Naive B cell (primary cell): ENCODE measurements around the gene LMOD1. TPM values are rescaled to one million over a fixed set of nuclear protein-coding genes. Genes with fewer than 3 reads are reported as not detected.

Experiments
- ATAC-seq, 2 donors: fragments of 150-1000 bp; cut with Tn5 transposase; 2 replicates each; pipeline ENCODE4 v1.10.0; 2021; ENCODE audit warnings: low read depth in 2 of 2, mild to moderate bottlenecking in 2 of 2, moderate library complexity in 2 of 2
- DNase-seq: peaks from one replicate; pipeline ENCODE4 v3.0.0; 2022
- H3K27ac Mint-ChIP-seq, 6 donors: one replicate each; pipeline ENCODE4 v1.8.0; 2020 to 2022; ENCODE audit warnings: mild to moderate bottlenecking in 6 of 6, mixed read lengths in 6 of 6, moderate library complexity in 5 of 6, inconsistent platforms in 2 of 6
- H3K27me3 Mint-ChIP-seq, 3 donors: one replicate each; pipeline ENCODE4 v1.8.0; 2021 to 2022; ENCODE audit warnings: mixed read lengths in 3 of 3, mild to moderate bottlenecking in 1 of 3
- H3K36me3 Mint-ChIP-seq, 2 donors: one replicate each; pipeline ENCODE4 v1.8.0; 2020 to 2022; ENCODE audit warnings: mixed read lengths in 2 of 2, inconsistent platforms in 1 of 2, mild to moderate bottlenecking in 1 of 2
- H3K4me1 Mint-ChIP-seq, 3 donors: one replicate each; pipeline ENCODE4 v1.8.0; 2020 to 2022; ENCODE audit warnings: mixed read lengths in 3 of 3, inconsistent platforms in 1 of 3, mild to moderate bottlenecking in 1 of 3, moderate library complexity in 1 of 3
- H3K4me3 Mint-ChIP-seq, 8 donors: one replicate each; pipeline ENCODE4 v1.8.0; 2020 to 2022; ENCODE audit warnings: mild to moderate bottlenecking in 8 of 8, mixed read lengths in 8 of 8, moderate library complexity in 8 of 8, inconsistent platforms in 2 of 8
- H3K9me3 Mint-ChIP-seq, 7 donors: one replicate each; pipeline ENCODE4 v1.8.0; 2020 to 2022; ENCODE audit warnings: mixed read lengths in 7 of 7, mild to moderate bottlenecking in 5 of 7, inconsistent platforms in 2 of 7, moderate library complexity in 1 of 7
- polyA plus RNA-seq, 6 donors: library from polyadenylated mRNA; unstranded; fragments of 300-500 nt; fragmentation: Illumina TruSeq; gene quantifications; one replicate each; pipeline ENCODE4 v1.2.3, GENCODE V29; 2021; ENCODE audit warnings: low read depth in 6 of 6

LMOD1 gene
- not detected for polyA plus RNA-seq

DNA sequence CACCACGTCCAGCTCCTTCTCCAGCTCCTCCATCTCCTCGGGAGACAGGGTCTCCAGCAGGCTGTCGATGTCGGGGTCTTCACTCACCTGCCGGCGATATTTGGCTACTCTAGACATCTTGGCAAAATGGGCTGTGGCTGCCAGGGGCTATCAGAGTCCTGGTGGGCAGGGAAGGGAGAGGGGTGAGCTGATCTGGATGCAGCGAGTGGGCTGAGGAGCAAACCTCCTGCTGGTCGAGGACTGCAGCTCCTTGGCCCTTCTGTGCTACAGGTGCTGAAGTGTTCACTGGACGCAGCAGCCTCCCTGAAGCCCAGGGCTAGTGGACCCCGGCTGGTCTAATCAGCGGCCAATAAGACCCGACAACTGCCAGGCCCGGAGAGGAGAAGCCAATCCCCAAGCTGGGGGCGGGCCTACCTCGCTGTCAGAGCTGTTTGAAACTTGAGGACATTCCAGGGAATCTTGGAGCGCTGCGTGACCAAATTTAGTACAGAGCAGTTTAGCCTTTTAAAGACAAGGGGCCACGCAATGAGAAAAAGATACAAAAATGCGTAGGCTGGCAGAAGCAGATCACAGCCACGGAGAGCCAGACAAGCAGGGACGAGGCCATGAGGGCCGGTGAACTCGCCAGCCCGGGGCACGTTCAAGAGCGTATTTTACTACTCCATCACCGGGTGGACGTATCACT lies at the start of gene LMOD1:
Gene LMOD1 (minus strand): TSS at position 325 of the 685 bp plus-strand sequence. CDS start 208 bp downstream, at position 117.
- peak within 1 kb of the TSS; percentile 25 to 89 (median 79) for H3K4me3 Mint-ChIP-seq
- ATAC-seq (peak; percentile 35 to 47), DNase-seq (peak; percentile 7)
- H3K4me1 Mint-ChIP-seq = peaks cover 9 to 21% (median 17%) of the 10 kb centered on the region in 3 donors
- peaks cover 0 to 3% (median 0%) of the 10 kb centered on the region in 7 donors for H3K9me3 Mint-ChIP-seq
- H3K36me3 Mint-ChIP-seq = no peaks in the 10 kb centered on the region
- peak within 1 kb of the TSS in 2 of 6 donors; percentile 21 to 39 for H3K27ac Mint-ChIP-seq
- peaks cover 49 to 71% (median 66%) of the 10 kb centered on the region in 3 donors for H3K27me3 Mint-ChIP-seq

DNA sequence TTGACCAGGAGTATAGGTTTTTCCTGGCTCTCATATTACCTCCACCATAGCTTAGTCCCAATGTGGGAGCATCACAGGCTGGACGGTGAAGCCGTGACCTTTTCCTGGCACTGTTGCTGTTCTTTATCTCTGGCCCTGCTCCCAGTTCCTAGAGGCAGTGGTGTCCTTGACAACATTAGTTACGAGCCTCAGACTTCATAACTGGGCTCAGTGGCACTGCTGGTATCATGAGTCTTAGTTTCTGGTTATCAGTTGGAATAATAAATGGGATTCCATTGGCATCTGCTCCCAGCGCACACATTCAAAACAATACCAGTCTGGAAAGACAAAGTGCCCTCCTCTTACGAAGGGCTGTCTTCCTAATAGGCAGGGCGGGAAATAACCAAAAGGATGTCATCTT lies 44.1 kb upstream of the LMOD1 start:
- peak overlapping the region in 1 of 6 donors; percentile 5 for H3K27ac Mint-ChIP-seq
- no peak for DNase-seq
- H3K36me3 Mint-ChIP-seq = peaks cover 29 to 33% of the 10 kb centered on the region in 2 donors
- no peaks in the 10 kb centered on the region for H3K27me3 Mint-ChIP-seq
- ATAC-seq = no peak
- peaks cover 0 to 7% (median under 1%) of the 10 kb centered on the region in 3 donors for H3K4me1 Mint-ChIP-seq
- no peaks in the 10 kb centered on the region for H3K9me3 Mint-ChIP-seq
- H3K4me3 Mint-ChIP-seq = no peak overlapping the region

DNA sequence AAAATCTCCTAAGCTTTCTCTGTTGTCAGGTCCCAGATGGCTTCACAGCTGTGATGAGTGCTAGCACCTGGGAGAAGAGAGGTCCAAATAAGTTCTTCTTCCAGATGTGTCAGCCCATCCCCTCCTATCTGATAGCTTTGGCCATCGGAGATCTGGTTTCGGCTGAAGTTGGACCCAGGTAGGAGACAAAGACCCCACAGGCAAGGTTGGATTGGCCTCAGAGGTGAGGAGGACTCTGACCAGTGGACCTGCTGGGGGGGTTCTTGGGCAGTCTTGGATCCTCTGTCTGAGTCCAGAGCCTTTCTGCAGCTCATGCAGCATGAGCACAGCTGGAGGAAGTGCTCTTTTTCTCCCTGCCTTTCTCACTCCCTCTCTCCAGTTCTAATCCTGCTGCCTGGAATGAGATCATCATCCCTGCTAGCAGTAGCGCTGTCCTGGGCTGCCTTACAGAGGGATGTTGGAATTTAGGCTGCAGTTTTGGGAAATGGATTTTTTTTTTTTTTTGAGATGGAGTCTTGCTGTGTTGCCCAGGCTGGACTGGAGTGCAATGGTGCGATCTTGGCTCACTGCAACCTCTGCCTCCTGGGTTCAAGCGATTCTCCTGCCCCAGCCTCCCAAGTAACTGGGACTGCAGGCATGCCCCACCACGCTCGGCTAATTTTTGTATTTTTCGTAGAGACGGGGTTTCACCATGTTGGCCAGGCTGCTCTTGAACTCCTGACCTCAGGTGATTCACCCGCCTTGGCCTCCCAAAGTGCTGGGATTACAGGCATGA lies 43.2 kb upstream of the LMOD1 start:
- no peak for DNase-seq
- ATAC-seq = no peak
- Mint-ChIP-seq H3K4me1 (peaks cover 3 to 9% (median 5%) of the 10 kb centered on the region in 3 donors), H3K27me3 (no peaks in the 10 kb centered on the region), H3K27ac (no peak overlapping the region), H3K4me3 (no peak overlapping the region), H3K36me3 (peaks cover 29 to 33% of the 10 kb centered on the region in 2 donors), H3K9me3 (no peaks in the 10 kb centered on the region)

DNA sequence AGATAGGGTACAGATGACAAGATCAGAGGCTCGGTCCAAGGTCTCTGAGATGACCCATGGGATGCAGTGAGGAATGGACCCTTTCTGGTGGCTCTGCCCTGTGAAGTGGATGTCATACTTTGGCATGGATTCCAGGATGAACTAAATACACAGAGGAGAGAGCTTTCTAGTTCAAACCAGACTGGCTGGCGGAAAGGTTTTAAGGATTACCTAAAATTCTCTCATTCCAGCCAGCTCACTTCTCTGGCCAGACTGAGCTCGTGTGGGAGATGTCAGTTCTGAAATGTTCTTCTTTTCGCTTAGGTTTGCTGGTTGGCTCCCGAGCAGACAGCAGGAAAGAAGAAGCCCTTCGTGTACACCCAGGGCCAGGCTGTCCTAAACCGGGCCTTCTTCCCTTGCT lies 42.3 kb upstream of the LMOD1 start:
- H3K4me1 Mint-ChIP-seq = peaks cover 13 to 16% (median 14%) of the 10 kb centered on the region in 3 donors
- ATAC-seq = no peak
- H3K36me3 Mint-ChIP-seq = peaks cover 24 to 25% of the 10 kb centered on the region in 2 donors
- no peak overlapping the region for H3K4me3 Mint-ChIP-seq
- H3K27me3 Mint-ChIP-seq = no peaks in the 10 kb centered on the region
- H3K9me3 Mint-ChIP-seq = no peaks in the 10 kb centered on the region
- no peak for DNase-seq
- no peak overlapping the region for H3K27ac Mint-ChIP-seq

DNA sequence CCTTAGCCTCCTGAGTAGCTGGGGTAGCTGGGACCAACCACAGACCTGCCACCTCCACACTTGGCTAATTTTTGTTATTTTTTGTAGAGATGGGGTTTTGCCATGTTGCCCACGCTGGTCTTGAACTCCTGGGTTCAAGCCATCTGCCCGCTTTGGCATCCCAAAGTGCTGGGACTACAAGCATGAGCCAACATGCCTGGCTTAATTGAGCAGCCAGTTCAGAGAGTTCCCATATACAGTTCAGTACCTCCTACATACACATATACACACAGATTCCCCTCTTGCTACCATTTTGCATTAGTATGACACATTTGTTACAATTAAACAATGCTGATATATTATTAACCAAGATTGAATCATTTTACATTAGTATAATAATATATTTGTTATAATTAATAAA lies 39.0 kb upstream of the LMOD1 start:
- ATAC-seq = no peak
- H3K9me3 Mint-ChIP-seq = no peaks in the 10 kb centered on the region
- H3K36me3 Mint-ChIP-seq = peaks cover 9 to 14% of the 10 kb centered on the region in 2 donors
- no peak overlapping the region for H3K27ac Mint-ChIP-seq
- no peak overlapping the region for H3K4me3 Mint-ChIP-seq
- DNase-seq = no peak
- H3K4me1 Mint-ChIP-seq = peaks cover 25 to 27% (median 27%) of the 10 kb centered on the region in 3 donors
- no peaks in the 10 kb centered on the region for H3K27me3 Mint-ChIP-seq

DNA sequence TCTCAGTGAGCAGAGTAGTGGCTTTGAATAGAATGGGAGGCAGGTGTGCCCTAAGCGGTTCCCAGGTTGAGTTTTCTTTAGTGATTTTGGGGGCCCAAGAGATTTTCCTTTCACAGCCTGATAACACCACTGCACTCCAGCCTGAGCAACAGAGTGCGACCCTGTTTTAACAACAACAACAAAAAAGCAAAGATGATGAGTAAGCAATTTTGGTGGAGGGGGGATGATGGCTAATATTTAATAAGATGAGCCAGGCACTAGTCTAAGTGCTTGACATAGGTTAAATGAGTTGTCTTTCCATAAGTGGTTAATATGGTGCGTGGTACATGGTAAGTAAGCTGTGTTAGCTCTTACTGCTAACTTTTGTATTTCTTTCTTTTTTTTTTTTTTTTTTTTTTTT lies 38.1 kb upstream of the LMOD1 start:
- H3K4me1 Mint-ChIP-seq = peaks cover 25 to 27% (median 27%) of the 10 kb centered on the region in 3 donors
- H3K27me3 Mint-ChIP-seq = no peaks in the 10 kb centered on the region
- peak overlapping the region in 3 of 6 donors; percentile 40 to 70 (median 49) for H3K27ac Mint-ChIP-seq
- peaks cover 5 to 7% of the 10 kb centered on the region in 2 donors for H3K36me3 Mint-ChIP-seq
- no peaks in the 10 kb centered on the region for H3K9me3 Mint-ChIP-seq
- ATAC-seq (no peak), DNase-seq (no peak)
- H3K4me3 Mint-ChIP-seq = peak overlapping the region in 5 of 8 donors; percentile 2 to 97 (median 96)

DNA sequence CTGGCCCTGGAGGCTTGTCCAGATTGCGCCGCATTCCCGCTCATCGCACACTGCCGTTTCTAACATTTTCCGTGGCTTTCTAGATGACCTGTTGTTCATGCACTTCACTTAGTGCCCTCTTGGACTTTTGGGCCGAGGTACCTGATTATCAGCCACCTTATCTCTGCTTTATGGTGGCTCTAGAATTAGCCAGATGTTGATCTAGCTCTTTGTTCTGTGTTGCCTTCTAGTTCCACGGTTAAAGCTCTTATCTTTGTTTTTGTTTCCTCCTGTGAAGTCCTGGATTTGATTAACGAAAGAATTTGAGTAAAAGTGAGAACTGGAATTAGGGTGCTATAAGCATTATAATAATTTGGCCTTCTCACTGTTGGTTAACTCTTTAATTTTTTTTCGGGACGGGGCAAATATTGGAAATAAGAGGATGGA lies 37.0 kb upstream of the LMOD1 start:
- Mint-ChIP-seq H3K4me3 (peak overlapping the region; percentile 91 to 97 (median 96)), H3K9me3 (no peaks in the 10 kb centered on the region), H3K4me1 (peaks cover 25 to 27% (median 27%) of the 10 kb centered on the region in 3 donors), H3K36me3 (peaks cover 0 to 7% of the 10 kb centered on the region in 2 donors), H3K27me3 (no peaks in the 10 kb centered on the region), H3K27ac (peak overlapping the region; percentile 10 to 95 (median 90))
- ATAC-seq (peak; percentile 11 to 22), DNase-seq (no peak)

DNA sequence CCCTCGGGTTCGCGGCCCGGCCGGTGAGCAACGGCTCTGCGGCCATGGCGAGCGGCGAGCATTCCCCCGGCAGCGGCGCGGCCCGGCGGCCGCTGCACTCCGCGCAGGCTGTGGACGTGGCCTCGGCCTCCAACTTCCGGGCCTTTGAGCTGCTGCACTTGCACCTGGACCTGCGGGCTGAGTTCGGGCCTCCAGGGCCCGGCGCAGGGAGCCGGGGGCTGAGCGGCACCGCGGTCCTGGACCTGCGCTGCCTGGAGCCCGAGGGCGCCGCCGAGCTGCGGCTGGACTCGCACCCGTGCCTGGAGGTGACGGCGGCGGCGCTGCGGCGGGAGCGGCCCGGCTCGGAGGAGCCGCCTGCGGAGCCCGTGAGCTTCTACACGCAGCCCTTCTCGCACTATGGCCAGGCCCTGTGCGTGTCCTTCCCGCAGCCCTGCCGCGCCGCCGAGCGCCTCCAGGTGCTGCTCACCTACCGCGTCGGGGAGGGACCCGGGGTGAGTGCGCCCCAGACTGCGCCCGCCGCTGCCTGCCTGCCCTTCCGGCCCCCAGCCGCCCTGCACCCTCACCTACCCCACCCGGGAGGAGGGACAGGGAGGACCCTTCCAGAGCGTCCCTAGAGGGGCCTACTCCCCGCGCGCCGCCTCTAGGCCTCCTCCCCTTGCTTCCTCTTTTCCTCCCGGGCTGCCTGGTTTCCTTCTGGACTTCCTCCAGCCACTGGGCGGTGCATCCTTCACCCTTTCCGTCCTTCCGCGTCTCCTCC lies 36.5 kb upstream of the LMOD1 start, which contains the start of gene RNPEP:
Gene RNPEP (plus strand): TSS at position 26 of the 757 bp plus-strand sequence. CDS start 19 bp downstream, at position 45.
- peak within 1 kb of the TSS; percentile 86 to 95 (median 94) for H3K27ac Mint-ChIP-seq
- peak; percentile 74 to 76 for ATAC-seq
- peaks cover 0 to 7% of the 10 kb centered on the region in 2 donors for H3K36me3 Mint-ChIP-seq

DNA sequence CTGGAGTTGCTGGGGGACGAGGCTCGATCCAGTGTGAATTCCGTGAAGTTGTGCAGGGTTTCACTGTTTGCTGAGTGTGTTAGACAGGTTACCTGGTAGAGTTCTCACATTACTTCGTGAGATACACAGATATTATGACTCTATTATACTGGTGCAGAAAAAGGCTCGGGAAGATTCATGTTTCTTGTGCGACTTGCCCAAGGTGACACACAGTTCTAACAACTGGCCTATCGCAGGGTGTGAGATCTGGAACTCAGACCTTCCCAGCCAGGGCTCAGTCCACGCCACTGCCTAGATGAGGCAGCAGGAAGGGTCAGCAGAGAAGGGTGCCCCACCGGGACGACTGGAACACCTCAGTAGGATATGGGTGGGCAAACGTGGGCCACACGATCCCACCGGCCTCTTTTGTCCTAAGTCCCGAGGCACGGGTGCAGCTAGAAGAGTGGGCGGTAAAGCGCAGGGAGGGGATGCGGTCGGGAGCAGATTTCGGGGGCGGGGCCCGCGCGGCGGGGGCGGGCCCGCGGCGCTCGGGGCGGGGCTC lies 35.8 kb upstream of the LMOD1 start:
- DNase-seq (no peak), ATAC-seq (peak; percentile 74 to 78)
- Mint-ChIP-seq H3K4me1 (peaks cover 25 to 27% (median 27%) of the 10 kb centered on the region in 3 donors), H3K27ac (peak overlapping the region; percentile 57 to 95 (median 94)), H3K27me3 (no peaks in the 10 kb centered on the region), H3K36me3 (peaks cover 0 to 7% of the 10 kb centered on the region in 2 donors), H3K9me3 (no peaks in the 10 kb centered on the region), H3K4me3 (peak overlapping the region; percentile 93 to 99 (median 96))

More for the DNA sequence above, 36.5 kb upstream of the LMOD1 start, which contains the start of gene RNPEP:
- Mint-ChIP-seq H3K4me1 (peaks cover 25 to 27% (median 27%) of the 10 kb centered on the region in 3 donors), H3K4me3 (peak within 1 kb of the TSS; percentile 93 to 99 (median 96)), H3K27me3 (no peaks in the 10 kb centered on the region), H3K9me3 (no peaks in the 10 kb centered on the region)
- DNase-seq = peak; percentile 50

DNA sequence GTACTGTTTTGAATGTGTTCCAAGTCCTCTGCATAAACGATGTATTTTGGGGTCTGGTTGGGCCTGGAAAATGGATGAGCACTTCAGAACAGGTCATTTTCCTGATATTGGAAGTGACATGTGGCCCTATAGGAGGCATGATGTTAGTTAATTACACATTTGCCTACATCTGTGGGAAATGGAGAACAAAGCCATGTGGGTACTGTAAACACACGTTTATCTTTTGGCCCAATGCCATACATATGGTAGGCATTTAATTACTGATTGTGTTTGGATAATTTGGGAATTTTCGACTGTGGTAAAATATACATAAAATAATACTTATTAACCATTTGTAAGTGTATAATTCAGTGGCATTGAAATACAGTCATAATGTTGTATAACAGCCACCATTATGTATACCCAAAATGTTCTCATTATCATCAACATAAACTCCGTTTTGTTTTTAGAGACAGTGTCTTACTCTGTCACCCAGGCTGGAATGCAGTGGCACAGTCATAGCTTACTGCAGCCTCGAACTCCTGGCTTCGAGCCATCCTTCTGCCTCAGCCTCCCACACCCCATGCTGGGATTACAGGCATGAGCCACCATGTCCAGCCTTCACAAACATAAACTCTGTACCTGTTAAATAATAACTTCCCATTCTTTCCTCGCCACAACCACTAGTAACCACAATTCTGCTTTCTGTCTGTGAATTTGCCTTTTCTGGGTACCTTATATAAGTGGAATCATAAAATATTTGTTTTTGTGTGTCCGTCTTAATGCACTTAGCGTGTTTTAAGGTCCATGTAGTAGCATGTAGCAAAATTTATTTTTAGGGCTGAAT lies 24.2 kb upstream of the LMOD1 start:
- Mint-ChIP-seq H3K36me3 (peaks cover 0 to 5% of the 10 kb centered on the region in 2 donors), H3K27ac (no peak overlapping the region), H3K4me3 (no peak overlapping the region), H3K4me1 (peaks cover 0 to 6% (median 4%) of the 10 kb centered on the region in 3 donors), H3K9me3 (no peaks in the 10 kb centered on the region), H3K27me3 (peaks cover 0 to 8% (median 0%) of the 10 kb centered on the region in 3 donors)
- no peak for ATAC-seq
- DNase-seq = no peak

DNA sequence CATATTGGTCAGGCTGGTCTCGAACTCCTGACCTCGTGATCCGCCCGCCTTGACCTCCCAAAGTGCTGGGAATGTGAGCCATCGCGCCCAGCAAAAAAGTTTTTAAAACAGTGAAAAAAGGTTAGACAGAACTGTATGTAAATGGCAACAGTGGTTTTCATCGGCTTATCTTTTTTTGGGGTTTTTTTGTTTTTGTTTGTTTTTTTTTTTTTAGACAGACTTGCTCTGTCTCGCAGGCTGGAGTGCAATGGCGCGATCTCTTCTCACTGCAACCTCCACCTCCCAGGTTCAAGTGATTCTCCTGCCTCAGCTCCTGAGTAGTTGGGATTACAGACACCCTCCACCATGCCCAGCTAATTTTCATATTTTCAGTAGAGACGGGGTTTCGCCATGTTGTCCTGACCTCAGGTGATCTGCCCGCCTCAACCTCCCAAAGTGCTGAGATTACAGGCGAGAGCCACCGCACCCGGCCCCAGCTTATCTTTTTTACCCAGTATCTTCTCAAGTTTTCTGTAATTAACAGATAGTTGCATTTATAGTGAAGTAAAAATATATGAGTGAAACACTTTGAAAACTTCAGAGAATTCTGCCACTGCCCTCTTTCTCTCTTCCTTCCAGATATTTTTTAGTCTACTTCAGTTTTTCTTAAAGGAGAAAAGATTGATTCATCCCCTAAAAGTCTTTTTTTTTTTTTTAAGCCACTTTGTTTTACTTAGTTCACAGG lies 22.0 kb upstream of the LMOD1 start:
- Mint-ChIP-seq H3K36me3 (peaks cover 0 to 8% of the 10 kb centered on the region in 2 donors), H3K4me3 (no peak overlapping the region), H3K4me1 (peaks cover 0 to 6% (median 4%) of the 10 kb centered on the region in 3 donors), H3K27ac (peak overlapping the region in 2 of 6 donors; percentile 66 to 89), H3K27me3 (no peaks in the 10 kb centered on the region), H3K9me3 (no peaks in the 10 kb centered on the region)
- ATAC-seq (no peak), DNase-seq (no peak)
